Measurements from ENCODE around the gene VSX1.

DNA sequence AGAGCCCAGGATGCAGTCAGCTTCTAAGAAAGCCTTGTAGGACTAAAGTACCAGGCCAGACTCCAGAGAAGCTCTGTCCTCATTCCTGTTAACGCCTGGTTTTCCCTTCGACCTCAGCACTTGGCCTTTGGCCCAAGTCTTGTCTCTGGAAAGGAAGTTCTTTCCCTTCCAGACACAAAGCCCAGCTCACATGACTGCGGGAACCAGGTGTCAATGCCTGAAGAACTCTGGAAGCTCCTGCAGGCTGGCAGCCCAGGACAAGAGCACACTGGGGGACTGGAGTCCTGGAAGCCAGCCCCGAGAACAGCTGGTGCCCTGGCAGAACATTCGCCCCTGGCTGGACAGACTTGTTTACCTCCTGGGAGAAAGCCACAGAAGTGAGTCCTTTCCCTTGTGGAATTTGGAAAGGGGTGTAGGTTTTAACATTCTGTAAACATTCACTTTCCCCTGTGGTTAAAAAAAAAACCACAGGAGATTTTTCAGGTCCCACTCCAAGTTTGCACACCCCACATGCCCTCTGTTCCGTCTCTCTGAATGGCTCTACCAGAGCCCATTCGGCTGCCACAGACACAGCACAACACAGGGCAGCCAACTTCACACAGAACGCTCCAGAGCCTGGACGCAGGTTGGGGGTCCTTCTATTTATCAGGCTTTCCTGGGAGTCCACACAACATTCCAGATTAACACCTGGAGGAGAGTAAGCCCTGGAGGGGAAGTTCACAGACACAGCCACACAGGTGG is 42.1 kb downstream of the VSX1 start:
- TF ChIP-seq, protein P1, sequence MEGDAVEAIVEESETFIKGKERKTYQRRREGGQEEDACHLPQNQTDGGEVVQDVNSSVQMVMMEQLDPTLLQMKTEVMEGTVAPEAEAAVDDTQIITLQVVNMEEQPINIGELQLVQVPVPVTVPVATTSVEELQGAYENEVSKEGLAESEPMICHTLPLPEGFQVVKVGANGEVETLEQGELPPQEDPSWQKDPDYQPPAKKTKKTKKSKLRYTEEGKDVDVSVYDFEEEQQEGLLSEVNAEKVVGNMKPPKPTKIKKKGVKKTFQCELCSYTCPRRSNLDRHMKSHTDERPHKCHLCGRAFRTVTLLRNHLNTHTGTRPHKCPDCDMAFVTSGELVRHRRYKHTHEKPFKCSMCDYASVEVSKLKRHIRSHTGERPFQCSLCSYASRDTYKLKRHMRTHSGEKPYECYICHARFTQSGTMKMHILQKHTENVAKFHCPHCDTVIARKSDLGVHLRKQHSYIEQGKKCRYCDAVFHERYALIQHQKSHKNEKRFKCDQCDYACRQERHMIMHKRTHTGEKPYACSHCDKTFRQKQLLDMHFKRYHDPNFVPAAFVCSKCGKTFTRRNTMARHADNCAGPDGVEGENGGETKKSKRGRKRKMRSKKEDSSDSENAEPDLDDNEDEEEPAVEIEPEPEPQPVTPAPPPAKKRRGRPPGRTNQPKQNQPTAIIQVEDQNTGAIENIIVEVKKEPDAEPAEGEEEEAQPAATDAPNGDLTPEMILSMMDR (IDR thresholded peaks at IDR 0.05) = no peak
- TF ChIP-seq EZH2 (IDR thresholded peaks at IDR 0.05; ENCODE audit: borderline replicate concordance, insufficient read depth, low read depth, low read length, poor library complexity, severe bottlenecking) = no peak

All from B cell (primary cell).